Pons (tissue), 1 donor: ENCODE data around the gene RHOF.
"Not testable (repeated sequence)": the region's sequence is repeated elsewhere in the genome, so short reads cannot be mapped to it uniquely, and the experiment has no call there.

Experiments
- DNase-seq: peaks from one replicate; pipeline ENCODE4 v3.0.0-alpha.2; 2016; ENCODE audit warnings: low spot score

The RHOF gene

GRCh38 chr12:121775501-121775900, 18.0 kb downstream of the RHOF start:
- no peak for DNase-seq

GRCh38 chr12:121774968-121775474, 18.5 kb downstream of the RHOF start:
- no peak for DNase-seq

GRCh38 chr12:121773011-121773777, 20.3 kb downstream of the RHOF start:
- DNase-seq: peak; percentile 51

GRCh38 chr12:121770813-121771625, 22.5 kb downstream of the RHOF start:
- DNase-seq: no peak

GRCh38 chr12:121770388-121770787, 23.1 kb downstream of the RHOF start:
- DNase-seq: no peak

GRCh38 chr12:121769831-121770301, 23.6 kb downstream of the RHOF start:
- no peak for DNase-seq

- no peak for DNase-seq
Observed at GRCh38 chr12:121769297-121769830, 24.1 kb downstream of the RHOF start.

GRCh38 chr12:121767525-121768016, 25.9 kb downstream of the RHOF start:
- DNase-seq: peak; percentile 79

- no peak for DNase-seq
Observed at GRCh38 chr12:121766290-121767039, 27.0 kb downstream of the RHOF start.

GRCh38 chr12:121765573-121765972, 27.9 kb downstream of the RHOF start:
- no peak for DNase-seq

- DNase-seq: no peak
Observed at GRCh38 chr12:121764808-121765207, 28.7 kb downstream of the RHOF start.

GRCh38 chr12:121762269-121762668, 31.2 kb downstream of the RHOF start:
- no peak for DNase-seq

GRCh38 chr12:121758536-121758935, 35.0 kb downstream of the RHOF start:
- DNase-seq: not testable (repeated sequence)

- DNase-seq: no peak
Observed at GRCh38 chr12:121755591-121755990, 37.9 kb downstream of the RHOF start.

- no peak for DNase-seq
Observed at GRCh38 chr12:121754836-121755235, 38.7 kb downstream of the RHOF start.

GRCh38 chr12:121753844-121754264, 39.6 kb downstream of the RHOF start:
- peak; percentile 91 for DNase-seq

GRCh38 chr12:121751749-121752351, 41.6 kb downstream of the RHOF start:
- DNase-seq: no peak

GRCh38 chr12:121751034-121751433, 42.5 kb downstream of the RHOF start:
- no peak for DNase-seq

GRCh38 chr12:121750507-121750955, 43.0 kb downstream of the RHOF start:
- no peak for DNase-seq

- DNase-seq: no peak
Observed at GRCh38 chr12:121749267-121749666, 44.2 kb downstream of the RHOF start.
